Measurements from ENCODE around the gene RCC2. TPM values are rescaled to one million over a fixed set of nuclear protein-coding genes. Genes with fewer than 3 reads are reported as not detected.

Gene RCC2
- total and polyA plus RNA-seq, 2 donors (not counting 3 experiments of a cell fraction or from before 2014, with no cell fraction given) = 137 to 166 TPM

DNA sequence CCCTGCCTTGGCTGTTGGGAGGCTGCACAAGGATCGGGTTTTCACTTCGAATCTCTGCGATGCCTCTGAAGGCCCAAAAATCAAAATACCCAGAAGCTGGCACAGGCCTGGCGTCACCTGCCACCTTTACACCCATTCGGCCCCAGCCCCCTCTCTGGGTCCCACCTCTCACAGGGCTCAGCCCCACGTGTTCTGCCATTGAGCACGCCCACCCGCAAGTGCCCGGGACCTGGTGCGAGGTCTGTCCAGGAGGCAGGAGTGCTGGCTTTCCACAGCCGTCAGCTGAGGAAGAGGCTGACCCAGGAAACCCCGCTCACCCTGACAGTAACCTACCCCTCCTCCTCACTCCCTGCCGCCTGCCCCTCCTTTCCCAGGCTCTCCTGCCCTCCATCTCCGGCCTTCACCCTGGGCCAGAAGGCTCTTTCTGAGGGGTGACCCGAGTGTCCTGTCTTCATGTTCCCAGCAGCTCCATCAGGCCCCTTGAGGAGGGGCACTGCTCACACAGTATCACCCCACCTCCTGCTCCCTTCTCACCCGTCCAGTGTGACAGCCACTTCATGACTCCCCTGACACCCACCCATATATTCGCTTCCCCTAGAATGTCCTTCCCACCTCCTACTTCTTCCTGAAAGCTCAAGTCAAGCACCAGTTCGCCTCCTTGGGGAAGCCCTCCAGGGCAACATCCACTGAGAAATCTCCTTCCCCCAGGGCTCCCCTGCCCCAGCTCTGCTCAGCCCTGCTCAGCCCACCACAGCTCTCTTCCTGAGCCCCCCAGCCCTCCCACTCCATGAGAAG is 13.5 kb downstream of the RCC2 start:
- Histone ChIP-seq H3K9me1 (replicated peaks; ENCODE audit: control insufficient read depth, extremely low read depth, insufficient read depth, low read length) (no peaks in the 10 kb centered on the region), H4K20me1 (replicated peaks; ENCODE audit: control insufficient read depth, extremely low read depth, insufficient read depth, low read length) (peaks cover 4% of the 10 kb centered on the region), H3K9ac (replicated peaks; ENCODE audit: extremely low read depth, insufficient read depth, low read length) (no peak overlapping the region), H3K36me3 (ENCODE audit: control insufficient read depth in 2 of 2, extremely low read depth in 1 of 2, insufficient read depth in 2 of 2, low read length in 2 of 2) (peaks cover 33 to 69% of the 10 kb centered on the region in 2 experiments), H3K27ac (ENCODE audit: insufficient read depth, low read depth, low read length) (no peak overlapping the region), H3K27me3 (ENCODE audit: control insufficient read depth in 2 of 2, insufficient read depth in 2 of 2, low read length in 2 of 2) (no peaks in the 10 kb centered on the region), H3K4me3 (replicated peaks in 1 of 3; ENCODE audit: insufficient read depth in 1 of 3, low read depth in 1 of 3, low read length in 3 of 3) (no peak overlapping the region), H3K4me2 (ENCODE audit: insufficient read depth, low read length) (no peak overlapping the region), H2AFZ (ENCODE audit: low read depth, low read length) (no peak overlapping the region), H3K79me2 (ENCODE audit: control insufficient read depth, insufficient read depth, low read length) (peaks cover 71% of the 10 kb centered on the region), H3K9me3 (replicated peaks; ENCODE audit: control insufficient read depth, insufficient read depth, low read length) (no peaks in the 10 kb centered on the region), H3K4me1 (ENCODE audit: control insufficient read depth, extremely low read depth, insufficient read depth, low read length) (no peaks in the 10 kb centered on the region)
- DNase-seq (ENCODE audit: low read depth, low spot score) (no peak), FAIRE-seq (no peak)
- dilution Hi-C loops (cut with MboI; ENCODE audit: extremely low pct_ligation_motif_present, low sequenced_read_pairs) = no loop called here
- intact Hi-C loops (cut with micrococcal nuclease) = no loop called here
- CTCF ChIA-PET = interaction anchor here (0.8 to 1.2 kb wide), 2 partner anchors 366 to 396 kb away, joined by 3 read pairs; no protein-coding TSS in a partner anchor
- TF ChIP-seq, protein P1, sequence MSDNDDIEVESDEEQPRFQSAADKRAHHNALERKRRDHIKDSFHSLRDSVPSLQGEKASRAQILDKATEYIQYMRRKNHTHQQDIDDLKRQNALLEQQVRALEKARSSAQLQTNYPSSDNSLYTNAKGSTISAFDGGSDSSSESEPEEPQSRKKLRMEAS (IDR thresholded peaks at IDR 0.05; ENCODE audit: insufficient read depth, insufficient read length) = no peak
- no TSS peak for BruUV-seq (replicated peaks)
- POLR2A ChIA-PET = no interaction called here

DNA sequence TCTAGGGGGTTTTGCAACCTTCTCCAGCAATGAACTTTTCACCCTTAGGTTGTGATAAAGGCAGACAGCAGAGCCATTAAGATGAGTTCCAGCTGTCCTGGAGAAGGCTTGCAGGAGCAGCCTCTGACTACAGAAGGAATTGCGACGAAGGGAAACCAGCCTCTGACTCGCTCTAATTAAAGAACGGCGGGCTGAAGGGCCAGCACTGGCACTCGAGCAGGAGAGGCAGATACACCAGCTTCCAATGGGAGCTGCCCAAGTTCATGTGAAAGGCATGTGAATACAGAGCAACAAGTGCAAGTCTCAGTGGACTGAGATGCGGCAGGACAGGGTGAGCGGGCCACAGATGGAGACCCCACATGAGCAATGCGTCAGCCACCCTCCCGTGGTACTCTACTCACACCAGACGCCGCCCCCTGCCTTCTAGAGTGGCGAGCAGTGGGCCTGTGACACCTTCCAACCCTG is 15.7 kb downstream of the RCC2 start:
- BruUV-seq (replicated peaks) = no TSS peak
- intact Hi-C loops (cut with micrococcal nuclease) (no loop called here), dilution Hi-C loops (cut with MboI; ENCODE audit: extremely low pct_ligation_motif_present, low sequenced_read_pairs) (no loop called here)
- Histone ChIP-seq H4K20me1 (replicated peaks; ENCODE audit: control insufficient read depth, extremely low read depth, insufficient read depth, low read length) (peaks cover 4% of the 10 kb centered on the region), H3K4me3 (replicated peaks in 1 of 3; ENCODE audit: insufficient read depth in 1 of 3, low read depth in 1 of 3, low read length in 3 of 3) (no peak overlapping the region), H3K9me3 (replicated peaks; ENCODE audit: control insufficient read depth, insufficient read depth, low read length) (no peaks in the 10 kb centered on the region), H3K79me2 (ENCODE audit: control insufficient read depth, insufficient read depth, low read length) (peaks cover 51% of the 10 kb centered on the region), H3K36me3 (ENCODE audit: control insufficient read depth in 2 of 2, extremely low read depth in 1 of 2, insufficient read depth in 2 of 2, low read length in 2 of 2) (peaks cover 37 to 72% of the 10 kb centered on the region in 2 experiments), H3K9me1 (replicated peaks; ENCODE audit: control insufficient read depth, extremely low read depth, insufficient read depth, low read length) (no peaks in the 10 kb centered on the region), H3K27me3 (ENCODE audit: control insufficient read depth in 2 of 2, insufficient read depth in 2 of 2, low read length in 2 of 2) (no peaks in the 10 kb centered on the region), H3K27ac (ENCODE audit: insufficient read depth, low read depth, low read length) (no peak overlapping the region), H3K9ac (replicated peaks; ENCODE audit: extremely low read depth, insufficient read depth, low read length) (no peak overlapping the region), H2AFZ (ENCODE audit: low read depth, low read length) (no peak overlapping the region), H3K4me2 (ENCODE audit: insufficient read depth, low read length) (no peak overlapping the region), H3K4me1 (ENCODE audit: control insufficient read depth, extremely low read depth, insufficient read depth, low read length) (no peaks in the 10 kb centered on the region)
- DNase-seq (ENCODE audit: low read depth, low spot score) = no peak
- ChIA-PET CTCF (interaction anchor here (0.7 kb wide), 1 partner anchor 54 kb away, joined by 3 read pairs; no protein-coding TSS in a partner anchor), POLR2A (no interaction called here)
- TF ChIP-seq MYC (IDR thresholded peaks at IDR 0.05; ENCODE audit: low read depth, low read length) = no peak
- no peak for TF ChIP-seq POLR2A (IDR thresholded peaks at IDR 0.05; ENCODE audit: low read depth, low read length)
- no peak for TF ChIP-seq POLR2AphosphoS5 (IDR thresholded peaks at IDR 0.05; ENCODE audit: insufficient read depth, low read depth, low read length)
- no peak for TF ChIP-seq FOS (IDR thresholded peaks at IDR 0.05; ENCODE audit: borderline replicate concordance, insufficient read depth, low read length)
- TF ChIP-seq GATA2 (IDR thresholded peaks at IDR 0.05; ENCODE audit: insufficient read depth, insufficient read length, low read depth, low read length) = no peak
- TF ChIP-seq, protein P1 (IDR thresholded peaks at IDR 0.05; ENCODE audit: insufficient read depth, insufficient read length) = no peak
- TF ChIP-seq CTCF (IDR thresholded peaks at IDR 0.05; ENCODE audit: extremely low read depth in 1 of 2, insufficient read depth in 1 of 2, low read depth in 1 of 2, low read length in 2 of 2) = no peak
- TF ChIP-seq EZH2 (IDR thresholded peaks at IDR 0.05; ENCODE audit: borderline replicate concordance, low read depth, low read length, severe bottlenecking) = no peak
- TF ChIP-seq JUN (IDR thresholded peaks at IDR 0.05; ENCODE audit: borderline replicate concordance, insufficient read depth, insufficient read length, low read depth) = no peak
- FAIRE-seq = no peak
